HL-60/S4 treated with retinoic acid at 250 ng/mL for 4 days and 3 days (cell line): ENCODE measurements around the gene HACD1.
"Not testable (repeated sequence)": the region's sequence is repeated elsewhere in the genome, so short reads cannot be mapped to it uniquely, and the experiment has no call there.

Experiments
- in situ Hi-C: fragments of 300-500 bp; cut with MboI; formaldehyde crosslinking; loops from 2 replicates; pipeline ENCODE4 v1.7.0; 2022; ENCODE audit warnings: low sequenced_read_pairs

The HACD1 gene

GRCh38 chr10:17587321-17587720, 29.9 kb downstream of the HACD1 start:
- in situ Hi-C loops = not testable (repeated sequence)

GRCh38 chr10:17586821-17587234, 30.3 kb downstream of the HACD1 start:
- in situ Hi-C loops = no loop called here

GRCh38 chr10:17585016-17585415, 32.2 kb downstream of the HACD1 start:
- in situ Hi-C loops = no loop called here

- in situ Hi-C loops = no loop called here
Measured at GRCh38 chr10:17580885-17581284, 36.3 kb downstream of the HACD1 start.

GRCh38 chr10:17578603-17579002, 38.6 kb downstream of the HACD1 start:
- in situ Hi-C loops = no loop called here

- in situ Hi-C loops = no loop called here
Measured at GRCh38 chr10:17576768-17577167, 40.4 kb downstream of the HACD1 start.

GRCh38 chr10:17564911-17565310, 52.3 kb downstream of the HACD1 start:
- in situ Hi-C loops = no loop called here

GRCh38 chr10:17563452-17563851, 53.7 kb downstream of the HACD1 start:
- in situ Hi-C loops = no loop called here

GRCh38 chr10:17562614-17563013, 54.6 kb downstream of the HACD1 start:
- in situ Hi-C loops = no loop called here

- in situ Hi-C loops = no loop called here
Measured at GRCh38 chr10:17561111-17561510, 56.1 kb downstream of the HACD1 start.

- in situ Hi-C loops = no loop called here
Measured at GRCh38 chr10:17557459-17557858, 59.7 kb downstream of the HACD1 start.

GRCh38 chr10:17548770-17549169, 68.4 kb downstream of the HACD1 start:
- in situ Hi-C loops = no loop called here

GRCh38 chr10:17548162-17548561, 69.0 kb downstream of the HACD1 start:
- in situ Hi-C loops = no loop called here

GRCh38 chr10:17547060-17547459, 70.1 kb downstream of the HACD1 start:
- in situ Hi-C loops = no loop called here

- in situ Hi-C loops = no loop called here
Measured at GRCh38 chr10:17544465-17544864, 72.7 kb downstream of the HACD1 start.
